Measurements from ENCODE around the gene CADPS. TPM values are rescaled to one million over a fixed set of nuclear protein-coding genes. Genes with fewer than 3 reads are reported as not detected.

CADPS gene
- polyA plus RNA-seq, 1 experiment = not detected

DNA sequence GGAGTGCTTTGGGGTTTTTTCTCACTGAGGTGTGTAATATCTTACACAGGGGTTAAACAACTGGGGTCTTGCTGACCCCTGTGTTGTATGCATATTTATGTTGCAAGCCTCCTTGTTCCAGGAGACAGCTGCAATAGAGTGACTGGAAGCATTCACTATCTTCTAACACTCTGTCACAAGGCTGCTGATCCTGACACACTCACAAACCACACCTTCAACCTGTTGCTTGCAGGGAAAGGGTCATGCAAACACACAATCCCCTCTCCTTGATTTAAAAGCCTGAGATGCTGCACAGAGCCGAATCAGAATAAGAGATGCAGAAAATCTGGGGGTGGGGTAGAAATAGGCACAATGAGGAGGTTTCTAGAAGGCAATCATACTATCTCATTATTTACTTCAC lies 197.3 kb downstream of the CADPS start:
- CTCF ChIA-PET = no interaction called here
- Histone ChIP-seq H3K36me3 (ENCODE audit: control insufficient read depth, insufficient read depth, low read length) (no peaks in the 10 kb centered on the region), H3K4me3 (ENCODE audit: low read depth, low read length) (no peak overlapping the region), H3K27me3 (ENCODE audit: control insufficient read depth, insufficient read depth, low read length) (no peaks in the 10 kb centered on the region)
- TF ChIP-seq, protein P1, sequence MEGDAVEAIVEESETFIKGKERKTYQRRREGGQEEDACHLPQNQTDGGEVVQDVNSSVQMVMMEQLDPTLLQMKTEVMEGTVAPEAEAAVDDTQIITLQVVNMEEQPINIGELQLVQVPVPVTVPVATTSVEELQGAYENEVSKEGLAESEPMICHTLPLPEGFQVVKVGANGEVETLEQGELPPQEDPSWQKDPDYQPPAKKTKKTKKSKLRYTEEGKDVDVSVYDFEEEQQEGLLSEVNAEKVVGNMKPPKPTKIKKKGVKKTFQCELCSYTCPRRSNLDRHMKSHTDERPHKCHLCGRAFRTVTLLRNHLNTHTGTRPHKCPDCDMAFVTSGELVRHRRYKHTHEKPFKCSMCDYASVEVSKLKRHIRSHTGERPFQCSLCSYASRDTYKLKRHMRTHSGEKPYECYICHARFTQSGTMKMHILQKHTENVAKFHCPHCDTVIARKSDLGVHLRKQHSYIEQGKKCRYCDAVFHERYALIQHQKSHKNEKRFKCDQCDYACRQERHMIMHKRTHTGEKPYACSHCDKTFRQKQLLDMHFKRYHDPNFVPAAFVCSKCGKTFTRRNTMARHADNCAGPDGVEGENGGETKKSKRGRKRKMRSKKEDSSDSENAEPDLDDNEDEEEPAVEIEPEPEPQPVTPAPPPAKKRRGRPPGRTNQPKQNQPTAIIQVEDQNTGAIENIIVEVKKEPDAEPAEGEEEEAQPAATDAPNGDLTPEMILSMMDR (IDR thresholded peaks at IDR 0.05; ENCODE audit: insufficient read depth, low read depth, low read length) = no peak
- POLR2A ChIA-PET = no interaction called here
- no peak for DNase-seq (ENCODE audit: low read depth)

DNA sequence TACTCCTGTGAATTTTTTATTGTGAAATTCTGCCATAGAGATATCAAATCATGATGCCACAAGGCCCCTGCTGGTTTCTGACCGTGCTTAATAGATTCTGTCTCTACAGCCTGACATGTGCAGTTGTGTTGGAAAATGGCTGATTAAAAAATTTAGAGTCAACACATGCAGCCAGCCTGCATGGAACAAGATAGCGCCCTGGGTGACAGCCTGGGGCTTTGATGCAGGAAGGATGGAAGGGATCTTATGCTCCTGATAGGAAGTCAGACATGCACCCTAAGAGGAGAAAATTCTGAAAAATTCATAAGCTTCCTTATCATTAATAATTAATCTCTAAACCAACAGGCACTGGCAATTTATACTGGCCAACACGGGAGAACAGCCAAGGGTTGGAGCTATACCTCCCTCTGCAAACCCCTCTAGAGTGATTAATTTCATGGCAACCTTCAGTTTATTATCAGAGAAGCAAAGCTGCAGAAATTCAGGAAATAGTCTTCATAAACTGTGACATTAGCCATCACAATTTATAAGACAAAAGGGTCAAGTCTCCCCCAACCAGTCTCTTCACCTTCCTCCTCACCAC lies 198.4 kb downstream of the CADPS start:
- TF ChIP-seq, protein P1 (IDR thresholded peaks at IDR 0.05; ENCODE audit: insufficient read depth, low read depth, low read length) = no peak
- POLR2A ChIA-PET = no interaction called here
- no peak overlapping the region for H3K4me3 ChIP-seq (ENCODE audit: low read depth, low read length)
- CTCF ChIA-PET = interaction anchor here (1.3 kb wide), 1 partner anchor 10 kb away, joined by 3 read pairs; no protein-coding TSS in a partner anchor
- no peaks in the 10 kb centered on the region for H3K27me3 ChIP-seq (ENCODE audit: control insufficient read depth, insufficient read depth, low read length)
- no peak for DNase-seq (ENCODE audit: low read depth)
- H3K36me3 ChIP-seq (ENCODE audit: control insufficient read depth, insufficient read depth, low read length) = no peaks in the 10 kb centered on the region

DNA sequence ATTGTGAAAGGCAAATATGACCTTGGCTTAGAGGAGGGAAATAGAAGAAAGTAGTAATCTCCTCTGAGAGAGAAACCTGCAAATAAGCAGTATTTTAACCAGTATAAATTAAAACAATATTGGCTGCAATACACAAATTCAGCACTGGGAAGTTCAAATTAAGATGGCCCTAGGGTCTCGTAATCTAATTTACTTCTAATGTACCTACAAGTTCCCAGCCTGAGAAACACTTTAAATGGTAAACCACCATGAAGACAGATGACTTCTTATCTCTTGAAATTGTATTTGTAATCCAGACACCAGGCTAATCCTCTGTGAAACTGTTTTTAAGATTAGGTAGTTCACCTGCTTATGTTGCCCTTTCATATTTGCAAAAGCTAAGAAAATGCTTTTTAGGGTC lies 199.7 kb downstream of the CADPS start:
- TF ChIP-seq, protein P1 (IDR thresholded peaks at IDR 0.05; ENCODE audit: insufficient read depth, low read depth, low read length) = no peak
- POLR2A ChIA-PET = no interaction called here
- DNase-seq (ENCODE audit: low read depth) = no peak

DNA sequence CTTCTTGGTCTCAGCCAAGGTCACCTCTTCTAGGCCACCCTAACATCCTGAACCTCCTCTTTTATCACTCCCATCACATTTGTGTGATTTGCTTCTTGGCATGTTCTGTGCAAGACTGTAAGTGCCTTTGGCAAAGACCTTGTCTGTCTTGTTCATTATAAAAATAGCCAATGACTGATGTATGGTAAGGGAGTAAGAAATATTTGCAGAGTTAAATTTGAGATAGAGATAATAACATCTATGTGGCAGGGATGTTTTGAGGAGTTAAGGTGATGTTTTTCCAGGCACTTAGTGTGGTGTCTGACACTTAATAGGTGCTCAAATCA lies 202.3 kb downstream of the CADPS start:
- CTCF ChIA-PET = no interaction called here
- no peaks in the 10 kb centered on the region for H3K36me3 ChIP-seq (ENCODE audit: control insufficient read depth, insufficient read depth, low read length)

More for the DNA sequence above, 199.7 kb downstream of the CADPS start:
- Histone ChIP-seq H3K27me3 (ENCODE audit: control insufficient read depth, insufficient read depth, low read length) (no peaks in the 10 kb centered on the region), H3K36me3 (ENCODE audit: control insufficient read depth, insufficient read depth, low read length) (no peaks in the 10 kb centered on the region), H3K4me3 (ENCODE audit: low read depth, low read length) (no peak overlapping the region)
- CTCF ChIA-PET = no interaction called here

DNA sequence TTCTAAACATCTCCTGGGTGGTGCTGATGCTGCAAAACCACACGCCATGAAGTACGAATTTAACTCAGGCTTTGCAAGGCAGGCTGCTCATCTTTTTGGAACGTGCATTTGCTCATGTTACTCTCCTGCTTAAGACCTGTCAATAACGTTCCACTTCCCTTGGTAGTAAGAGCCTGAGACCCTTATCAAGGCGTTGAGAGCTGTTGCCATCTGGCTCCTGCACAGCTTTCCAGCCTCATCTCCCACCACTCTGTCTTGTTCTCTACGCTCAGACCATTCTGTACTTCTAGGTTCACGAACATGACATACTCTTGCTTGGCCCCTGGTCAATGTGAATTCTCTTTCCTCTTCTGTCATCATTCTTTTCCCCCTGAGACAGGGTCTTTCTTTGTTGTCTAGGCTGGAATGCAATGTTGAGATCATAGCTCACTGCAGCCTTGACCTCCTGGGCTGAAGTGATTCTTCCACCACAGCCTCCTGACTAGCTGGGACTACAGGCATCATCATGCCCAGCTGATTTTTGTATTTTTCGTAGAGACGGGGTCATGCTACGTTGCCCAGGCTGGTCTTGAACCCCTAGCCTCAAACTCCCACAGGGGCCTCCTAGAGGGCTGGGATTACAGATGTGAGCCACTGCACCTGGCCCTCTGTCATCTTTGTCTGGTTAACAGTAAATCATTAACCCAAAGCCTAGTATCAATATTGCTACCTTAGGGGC lies 202.8 kb downstream of the CADPS start:
- CTCF ChIA-PET = no interaction called here
- Histone ChIP-seq H3K36me3 (ENCODE audit: control insufficient read depth, insufficient read depth, low read length) (no peaks in the 10 kb centered on the region), H3K4me3 (ENCODE audit: low read depth, low read length) (no peak overlapping the region), H3K27me3 (ENCODE audit: control insufficient read depth, insufficient read depth, low read length) (no peaks in the 10 kb centered on the region)
- TF ChIP-seq, protein P1 (IDR thresholded peaks at IDR 0.05; ENCODE audit: insufficient read depth, low read depth, low read length) = no peak
- POLR2A ChIA-PET = no interaction called here
- DNase-seq (ENCODE audit: low read depth) = no peak

More for the DNA sequence above, 202.3 kb downstream of the CADPS start:
- H3K27me3 ChIP-seq (ENCODE audit: control insufficient read depth, insufficient read depth, low read length) = no peaks in the 10 kb centered on the region
- no peak for DNase-seq (ENCODE audit: low read depth)
- POLR2A ChIA-PET = no interaction called here
- no peak overlapping the region for H3K4me3 ChIP-seq (ENCODE audit: low read depth, low read length)
- TF ChIP-seq, protein P1 (IDR thresholded peaks at IDR 0.05; ENCODE audit: insufficient read depth, low read depth, low read length) = no peak
